ENCODE data around the gene RFX8.

The RFX8 gene

GRCh38 chr2:101474731-101475384, at the start of gene RFX8:
RFX8 (minus strand) TSS chr2:101475112; CDS start chr2:101466848, 8,264 bp downstream.
- H3K4me3 Mint-ChIP-seq, result peak within 1 kb of the TSS; percentile 68
- no peaks in the 10 kb centered on the region for H3K36me3 Mint-ChIP-seq (ENCODE audit: insufficient read depth)
- peak; percentile 18 to 21 for DNase-seq (ENCODE audit: low spot score in 2 of 2)
- peak; percentile 86 for ATAC-seq (replicated peaks; ENCODE audit: extremely low read depth, poor library complexity, severe bottlenecking)
- peaks cover 5% of the 10 kb centered on the region for H3K4me1 Mint-ChIP-seq
- H3K9me3 Mint-ChIP-seq, result no peaks in the 10 kb centered on the region
- H3K27ac Mint-ChIP-seq (ENCODE audit: low read depth), result no peak within 1 kb of the TSS
- peaks cover 7% of the 10 kb centered on the region for H3K27me3 Mint-ChIP-seq

GRCh38 chr2:101521487-101521886, 46.6 kb upstream of the RFX8 start:
- Mint-ChIP-seq H3K4me1 (peaks cover 6% of the 10 kb centered on the region), H3K36me3 (ENCODE audit: insufficient read depth) (no peaks in the 10 kb centered on the region), H3K27ac (ENCODE audit: low read depth) (no peak overlapping the region), H3K27me3 (peaks cover 26% of the 10 kb centered on the region), H3K9me3 (peaks cover 6% of the 10 kb centered on the region), H3K4me3 (no peak overlapping the region)
- DNase-seq (ENCODE audit: low spot score in 2 of 2) (no peak), ATAC-seq (replicated peaks; ENCODE audit: extremely low read depth, poor library complexity, severe bottlenecking) (no peak)

DNA sequence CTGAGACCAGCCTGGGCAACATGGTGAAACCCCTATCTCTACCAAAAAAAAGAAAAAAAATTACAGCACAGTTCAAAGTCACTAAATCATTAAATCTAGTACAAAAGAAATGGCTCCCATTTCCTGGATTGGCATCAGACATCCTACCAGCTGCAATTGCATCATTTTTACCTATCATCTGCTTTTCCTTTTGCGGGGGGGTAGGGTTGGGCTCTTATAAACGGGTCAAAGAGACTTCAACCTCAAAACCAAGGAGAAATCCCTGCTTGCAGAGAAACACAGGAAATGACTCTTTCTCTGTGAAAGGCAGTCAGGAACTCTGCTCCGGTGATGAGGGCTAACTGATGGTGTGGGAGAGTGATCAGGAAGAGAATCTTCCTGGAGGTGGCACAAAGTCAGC, 45.3 kb upstream of the RFX8 start:
- DNase-seq (ENCODE audit: low spot score in 2 of 2), result no peak

DNA sequence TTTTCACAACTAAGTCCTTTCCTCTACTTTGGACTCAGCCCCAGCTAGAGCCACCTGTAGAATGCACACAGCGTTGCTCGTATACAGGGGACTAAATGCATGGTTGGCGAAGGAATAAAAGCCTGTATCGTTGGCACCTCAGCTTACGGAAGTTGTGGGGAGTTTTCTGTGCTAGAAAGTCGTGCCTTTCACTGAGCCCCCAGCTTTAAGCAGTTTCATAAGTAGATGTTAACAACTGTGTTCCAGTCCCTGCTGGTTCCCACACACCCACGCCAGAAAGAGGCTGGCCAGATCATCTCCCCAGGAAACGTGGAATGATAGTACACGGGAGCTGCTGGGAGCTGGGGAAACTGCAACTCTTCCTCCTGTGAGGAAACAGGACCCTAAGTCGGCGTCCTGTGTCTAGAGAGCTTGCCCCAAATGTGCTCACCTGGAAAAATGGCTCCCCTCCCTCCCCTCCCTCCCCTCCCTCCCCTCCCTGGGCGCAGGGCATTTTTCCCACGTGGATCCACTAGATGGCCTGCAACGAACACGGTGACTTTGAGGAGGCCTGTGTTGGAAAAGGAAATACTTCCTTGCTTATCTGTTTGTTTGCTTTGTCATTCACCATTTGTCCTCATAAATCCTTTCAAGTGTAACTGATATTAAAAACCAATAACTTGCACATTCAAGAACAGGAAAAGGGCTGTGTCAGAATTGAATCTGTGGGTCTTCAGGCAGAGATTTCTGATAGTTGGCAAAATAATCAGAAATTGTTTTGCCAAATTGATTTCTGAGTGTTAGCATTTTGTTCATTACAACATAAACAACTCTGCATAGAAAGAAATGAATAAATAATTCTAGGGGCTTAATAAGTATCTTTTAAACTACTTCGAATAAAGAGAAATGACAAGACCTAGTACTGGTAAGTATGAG, 43.9 kb upstream of the RFX8 start:
- no peaks in the 10 kb centered on the region for H3K36me3 Mint-ChIP-seq (ENCODE audit: insufficient read depth)
- H3K4me3 Mint-ChIP-seq, result no peak overlapping the region
- peaks cover 6% of the 10 kb centered on the region for H3K9me3 Mint-ChIP-seq
- ATAC-seq (replicated peaks; ENCODE audit: extremely low read depth, poor library complexity, severe bottlenecking) (no peak), DNase-seq (ENCODE audit: low spot score in 2 of 2) (no peak)
- H3K27me3 Mint-ChIP-seq, result peaks cover 22% of the 10 kb centered on the region
- H3K27ac Mint-ChIP-seq (ENCODE audit: low read depth), result no peak overlapping the region
- peaks cover 6% of the 10 kb centered on the region for H3K4me1 Mint-ChIP-seq

More for the DNA sequence above, 45.3 kb upstream of the RFX8 start:
- H3K4me3 Mint-ChIP-seq, result no peak overlapping the region
- peaks cover 6% of the 10 kb centered on the region for H3K4me1 Mint-ChIP-seq
- no peak for ATAC-seq (replicated peaks; ENCODE audit: extremely low read depth, poor library complexity, severe bottlenecking)
- no peak overlapping the region for H3K27ac Mint-ChIP-seq (ENCODE audit: low read depth)
- H3K9me3 Mint-ChIP-seq, result peaks cover 6% of the 10 kb centered on the region
- peaks cover 18% of the 10 kb centered on the region for H3K27me3 Mint-ChIP-seq
- no peaks in the 10 kb centered on the region for H3K36me3 Mint-ChIP-seq (ENCODE audit: insufficient read depth)

DNA sequence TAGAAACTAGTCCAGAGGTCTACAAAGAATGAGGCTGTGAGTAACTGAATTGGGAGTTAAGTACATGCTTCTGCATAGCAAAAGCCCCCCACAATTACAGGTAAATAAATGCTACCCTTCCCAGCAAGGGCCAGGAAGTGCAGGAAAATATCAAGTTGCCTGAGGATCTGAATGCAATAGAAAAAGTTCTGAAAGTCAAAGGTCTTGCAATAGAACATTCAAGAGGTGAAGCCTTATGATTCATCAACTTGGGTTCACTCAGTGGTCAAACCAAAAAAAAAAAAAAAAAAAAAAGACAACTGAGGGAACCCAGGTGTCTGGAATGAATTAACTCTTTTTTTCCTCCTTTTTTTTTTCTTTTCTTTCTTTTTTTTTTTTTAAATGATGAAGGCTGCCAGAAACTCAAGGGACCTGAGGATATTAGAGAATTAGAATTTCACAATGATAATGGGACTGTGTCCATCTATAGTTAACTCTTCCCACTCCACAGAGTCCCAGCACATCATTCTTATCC, 42.9 kb upstream of the RFX8 start:
- DNase-seq (ENCODE audit: low spot score in 2 of 2) (no peak), ATAC-seq (replicated peaks; ENCODE audit: extremely low read depth, poor library complexity, severe bottlenecking) (no peak)
- peaks cover 22% of the 10 kb centered on the region for H3K27me3 Mint-ChIP-seq
- H3K27ac Mint-ChIP-seq (ENCODE audit: low read depth), result no peak overlapping the region
- H3K4me1 Mint-ChIP-seq, result peaks cover 6% of the 10 kb centered on the region
- no peaks in the 10 kb centered on the region for H3K36me3 Mint-ChIP-seq (ENCODE audit: insufficient read depth)
- H3K9me3 Mint-ChIP-seq, result peaks cover 6% of the 10 kb centered on the region
- no peak overlapping the region for H3K4me3 Mint-ChIP-seq

DNA sequence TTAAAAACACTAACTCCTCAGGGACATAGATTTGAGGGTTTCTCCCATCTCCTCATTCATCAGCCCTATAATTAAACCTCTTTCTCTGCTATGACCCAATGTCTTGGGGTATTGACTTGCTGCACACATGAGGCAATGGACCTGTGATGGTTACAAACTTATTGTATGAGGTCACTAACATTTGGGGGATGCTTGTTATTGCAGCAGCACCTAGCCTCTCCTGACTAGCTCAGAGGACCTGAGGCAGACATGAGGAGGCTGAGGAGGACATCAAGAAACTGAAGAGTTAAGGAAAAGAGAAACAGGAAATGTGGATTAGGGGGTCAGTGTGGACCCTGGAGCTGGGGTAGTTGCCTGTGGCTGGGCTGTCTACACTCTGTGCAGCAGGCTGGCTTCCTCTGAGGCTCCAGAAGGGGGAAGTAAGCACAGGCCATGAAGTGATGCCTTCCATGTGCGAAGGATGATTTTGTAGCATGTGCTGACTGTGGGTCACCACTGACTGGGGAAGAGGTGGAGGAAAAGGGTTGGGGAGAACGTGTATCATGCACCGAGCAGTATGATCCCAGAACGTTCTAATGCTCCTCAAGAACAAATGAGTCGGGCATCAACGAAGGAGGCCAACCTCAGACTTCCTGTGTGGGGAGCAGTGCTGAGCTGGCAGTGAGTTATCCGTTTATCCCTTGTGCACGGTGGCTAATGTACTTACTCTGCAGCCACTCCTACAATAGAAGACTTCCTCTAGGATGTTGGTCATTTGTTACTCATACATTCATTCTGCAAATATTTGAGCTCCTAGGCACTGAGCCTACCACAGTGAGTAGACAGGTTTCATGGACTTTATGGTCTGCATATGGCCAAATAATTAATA, 42.1 kb upstream of the RFX8 start:
- ATAC-seq (replicated peaks; ENCODE audit: extremely low read depth, poor library complexity, severe bottlenecking) (no peak), DNase-seq (ENCODE audit: low spot score in 2 of 2) (no peak)
- no peak overlapping the region for H3K27ac Mint-ChIP-seq (ENCODE audit: low read depth)
- H3K4me1 Mint-ChIP-seq, result peaks cover 6% of the 10 kb centered on the region
- no peak overlapping the region for H3K4me3 Mint-ChIP-seq
- H3K9me3 Mint-ChIP-seq, result peaks cover 6% of the 10 kb centered on the region
- peaks cover 22% of the 10 kb centered on the region for H3K27me3 Mint-ChIP-seq
- no peaks in the 10 kb centered on the region for H3K36me3 Mint-ChIP-seq (ENCODE audit: insufficient read depth)

DNA sequence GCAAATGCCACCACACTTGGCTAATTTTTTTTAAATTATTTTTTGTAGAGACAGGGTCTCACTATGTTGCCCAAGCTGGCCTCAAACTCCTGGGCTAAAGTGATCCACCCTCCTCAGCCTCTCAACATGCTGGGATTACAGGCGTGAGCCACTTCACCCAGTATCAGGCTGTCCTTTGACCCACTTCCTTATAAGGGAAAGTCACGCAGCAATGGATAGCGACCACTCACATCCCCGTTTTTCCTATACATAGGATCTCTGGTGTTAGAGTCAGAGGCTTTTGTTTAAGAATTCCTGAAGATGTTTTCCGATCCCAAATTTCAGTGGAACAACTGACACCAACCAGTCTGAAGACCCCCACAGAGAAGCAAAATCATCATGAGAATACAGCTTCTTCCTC, 41.4 kb upstream of the RFX8 start:
- H3K27me3 Mint-ChIP-seq, result peaks cover 22% of the 10 kb centered on the region
- peaks cover 6% of the 10 kb centered on the region for H3K9me3 Mint-ChIP-seq
- H3K4me1 Mint-ChIP-seq, result peaks cover 6% of the 10 kb centered on the region
- H3K27ac Mint-ChIP-seq (ENCODE audit: low read depth), result no peak overlapping the region
- ATAC-seq (replicated peaks; ENCODE audit: extremely low read depth, poor library complexity, severe bottlenecking) (no peak), DNase-seq (ENCODE audit: low spot score in 2 of 2) (no peak)
- H3K36me3 Mint-ChIP-seq (ENCODE audit: insufficient read depth), result no peaks in the 10 kb centered on the region
- no peak overlapping the region for H3K4me3 Mint-ChIP-seq

DNA sequence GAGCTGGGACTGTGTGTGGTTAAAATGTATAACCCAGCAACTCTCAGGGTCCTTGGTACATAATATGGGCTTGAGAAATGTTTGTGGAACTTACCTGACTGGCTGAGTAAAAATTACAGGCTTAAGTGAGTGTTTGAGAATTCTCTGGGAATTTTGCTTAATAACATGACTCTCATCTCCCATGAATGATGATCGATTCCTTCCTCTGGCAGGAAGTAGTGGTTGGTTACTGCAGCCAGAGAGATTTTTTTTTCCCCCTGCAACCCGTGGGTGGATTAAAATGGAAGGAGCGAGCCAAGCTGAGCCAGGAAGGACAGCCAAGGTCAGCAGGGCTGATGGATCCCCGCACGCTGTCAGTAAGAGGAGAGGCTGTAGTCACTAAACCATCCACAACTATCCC, 40.6 kb upstream of the RFX8 start:
- DNase-seq (ENCODE audit: low spot score in 2 of 2), result no peak

GRCh38 chr2:101512993-101513392, 38.1 kb upstream of the RFX8 start:
- Mint-ChIP-seq H3K4me3 (no peak overlapping the region), H3K9me3 (peaks cover 6% of the 10 kb centered on the region), H3K36me3 (ENCODE audit: insufficient read depth) (peaks cover 1% of the 10 kb centered on the region), H3K27ac (ENCODE audit: low read depth) (no peak overlapping the region), H3K4me1 (peaks cover 6% of the 10 kb centered on the region), H3K27me3 (peaks cover 22% of the 10 kb centered on the region)
- DNase-seq (ENCODE audit: low spot score in 2 of 2), result no peak
- ATAC-seq (replicated peaks; ENCODE audit: extremely low read depth, poor library complexity, severe bottlenecking), result no peak

More for the DNA sequence above, 40.6 kb upstream of the RFX8 start:
- H3K9me3 Mint-ChIP-seq, result peaks cover 6% of the 10 kb centered on the region
- no peak for ATAC-seq (replicated peaks; ENCODE audit: extremely low read depth, poor library complexity, severe bottlenecking)
- peaks cover 1% of the 10 kb centered on the region for H3K36me3 Mint-ChIP-seq (ENCODE audit: insufficient read depth)
- H3K27me3 Mint-ChIP-seq, result peaks cover 22% of the 10 kb centered on the region
- H3K27ac Mint-ChIP-seq (ENCODE audit: low read depth), result no peak overlapping the region
- peaks cover 6% of the 10 kb centered on the region for H3K4me1 Mint-ChIP-seq
- H3K4me3 Mint-ChIP-seq, result no peak overlapping the region

GRCh38 chr2:101511381-101511780, 36.5 kb upstream of the RFX8 start:
- H3K27me3 Mint-ChIP-seq, result peaks cover 11% of the 10 kb centered on the region
- no peak overlapping the region for H3K4me3 Mint-ChIP-seq
- DNase-seq (ENCODE audit: low spot score in 2 of 2), result no peak
- H3K4me1 Mint-ChIP-seq, result no peaks in the 10 kb centered on the region
- peaks cover 1% of the 10 kb centered on the region for H3K36me3 Mint-ChIP-seq (ENCODE audit: insufficient read depth)
- H3K9me3 Mint-ChIP-seq, result no peaks in the 10 kb centered on the region
- no peak for ATAC-seq (replicated peaks; ENCODE audit: extremely low read depth, poor library complexity, severe bottlenecking)
- H3K27ac Mint-ChIP-seq (ENCODE audit: low read depth), result no peak overlapping the region

- H3K27me3 Mint-ChIP-seq, result peaks cover 6% of the 10 kb centered on the region
- no peaks in the 10 kb centered on the region for H3K9me3 Mint-ChIP-seq
- no peak for DNase-seq (ENCODE audit: low spot score in 2 of 2)
- H3K27ac Mint-ChIP-seq (ENCODE audit: low read depth), result no peak overlapping the region
- no peak for ATAC-seq (replicated peaks; ENCODE audit: extremely low read depth, poor library complexity, severe bottlenecking)
- peaks cover 3% of the 10 kb centered on the region for H3K36me3 Mint-ChIP-seq (ENCODE audit: insufficient read depth)
- H3K4me1 Mint-ChIP-seq, result no peaks in the 10 kb centered on the region
- H3K4me3 Mint-ChIP-seq, result no peak overlapping the region
Measured at GRCh38 chr2:101509499-101510284, 34.8 kb upstream of the RFX8 start.

Measured in central memory CD8-positive, alpha-beta T cell (primary cell).